H9 (cell line): ENCODE measurements around the gene HCST. TPM values are rescaled to one million over a fixed set of nuclear protein-coding genes. Genes with fewer than 3 reads are reported as not detected.
A peak's percentile ranks its signal among the peaks of the same experiment; 100 is the strongest.

Experiments used
- DNase-seq: peaks from one replicate; pipeline ENCODE4 v3.0.0-alpha.2; 2017
- H2AFZ ChIP-seq: one replicate; pipeline ENCODE4 v1.6.1; 2013; ENCODE audit warnings: mild to moderate bottlenecking, low read length, control low read depth, moderate library complexity
- H2AK5ac ChIP-seq: 2 replicates; pipeline ENCODE4 v1.6.1; 2013; ENCODE audit warnings: low read length, control low read depth, mixed read lengths; ENCODE audit not compliant: insufficient read length
- H2BK120ac ChIP-seq: one replicate; pipeline ENCODE4 v1.6.1; 2013; ENCODE audit warnings: low read depth, mild to moderate bottlenecking, low read length, control low read depth, inconsistent platforms; ENCODE audit not compliant: poor library complexity, severe bottlenecking
- H2BK12ac ChIP-seq: 2 replicates; pipeline ENCODE4 v1.6.1; 2013; ENCODE audit warnings: low read length, control low read depth, mixed read lengths, low read depth; ENCODE audit not compliant: insufficient read length
- H2BK15ac ChIP-seq: 2 replicates; pipeline ENCODE4 v1.6.1; 2013; ENCODE audit warnings: low read depth, low read length, control low read depth
- H2BK20ac ChIP-seq: one replicate; pipeline ENCODE4 v1.6.1; 2013; ENCODE audit warnings: low read depth, mild to moderate bottlenecking, low read length, control low read depth, inconsistent platforms; ENCODE audit not compliant: poor library complexity, severe bottlenecking
- H2BK5ac ChIP-seq: 2 replicates; pipeline ENCODE4 v1.6.1; 2013; ENCODE audit warnings: low read length, control low read depth, mixed read lengths; ENCODE audit not compliant: insufficient read length
- H3K14ac ChIP-seq: 2 replicates; pipeline ENCODE4 v1.6.1; 2013; ENCODE audit warnings: low read length, control low read depth; ENCODE audit not compliant: insufficient read depth
- H3K18ac ChIP-seq: 2 replicates; pipeline ENCODE4 v1.6.1; 2013; ENCODE audit warnings: low read depth, mild to moderate bottlenecking, mixed read lengths, low read length, control low read depth; ENCODE audit not compliant: insufficient read length
- H3K23ac ChIP-seq: 2 replicates; pipeline ENCODE4 v1.6.1; 2013; ENCODE audit warnings: low read length, control low read depth, mixed read lengths, low read depth; ENCODE audit not compliant: insufficient read length
- H3K23me2 ChIP-seq: 2 replicates; pipeline ENCODE4 v1.6.1; 2013; ENCODE audit warnings: low read depth, mild to moderate bottlenecking, mixed read lengths, low read length, control low read depth; ENCODE audit not compliant: insufficient read length, poor library complexity, severe bottlenecking
- H3K27ac ChIP-seq: 2 replicates; pipeline ENCODE4 v1.5.1; 2013; ENCODE audit warnings: low read length, control low read depth, mixed read lengths, low read depth; ENCODE audit not compliant: insufficient read length
- H3K27me3 ChIP-seq: 2 replicates; pipeline ENCODE4 v1.6.1; 2013; ENCODE audit warnings: low read length, control low read depth, inconsistent platforms; ENCODE audit not compliant: insufficient read depth
- H3K4ac ChIP-seq: 2 replicates; pipeline ENCODE4 v1.6.1; 2013; ENCODE audit warnings: low read depth, mild to moderate bottlenecking, control low read depth, inconsistent platforms, low read length, moderate library complexity
- H3K4me1 ChIP-seq: 2 replicates; pipeline ENCODE4 v1.6.1; 2013; ENCODE audit warnings: low read length, control low read depth, inconsistent platforms; ENCODE audit not compliant: insufficient read depth
- H3K4me2 ChIP-seq: 2 replicates; pipeline ENCODE4 v1.6.1; 2013; ENCODE audit warnings: low read length, control low read depth, mixed read lengths; ENCODE audit not compliant: insufficient read length, insufficient read depth
- H3K56ac ChIP-seq: 2 replicates; pipeline ENCODE4 v1.6.1; 2013; ENCODE audit warnings: low read depth, mild to moderate bottlenecking, mixed read lengths, low read length, control low read depth; ENCODE audit not compliant: insufficient read length
- H3K79me1 ChIP-seq: 2 replicates; pipeline ENCODE4 v1.6.1; 2013; ENCODE audit warnings: low read depth, mild to moderate bottlenecking, moderate library complexity, low read length, control low read depth, inconsistent platforms; ENCODE audit not compliant: insufficient read depth, poor library complexity, severe bottlenecking
- H3K79me2 ChIP-seq: 2 replicates; pipeline ENCODE4 v1.6.1; 2013; ENCODE audit warnings: low read length, control low read depth, inconsistent platforms; ENCODE audit not compliant: insufficient read depth
- H3K9ac ChIP-seq: 2 replicates; pipeline ENCODE4 v1.6.1; 2013; ENCODE audit warnings: low read length, control low read depth, mixed read lengths; ENCODE audit not compliant: insufficient read length; ENCODE audit errors: extremely low read depth
- H3K9me3 ChIP-seq: one replicate; pipeline ENCODE4 v1.6.1; 2013; ENCODE audit warnings: low read depth, low read length, inconsistent platforms; ENCODE audit not compliant: control insufficient read depth
- H3T11ph ChIP-seq: one replicate; pipeline ENCODE4 v1.6.1; 2013; ENCODE audit warnings: mild to moderate bottlenecking, low read length, control low read depth, inconsistent platforms
- H4K20me1 ChIP-seq: one replicate; pipeline ENCODE4 v1.6.1; 2013; ENCODE audit not compliant: control insufficient read depth, insufficient read length, insufficient read depth
- H4K5ac ChIP-seq: 2 replicates; pipeline ENCODE4 v1.6.1; 2013; ENCODE audit warnings: low read depth, mild to moderate bottlenecking, mixed read lengths, low read length, control low read depth; ENCODE audit not compliant: insufficient read length
- H4K8ac ChIP-seq: replicated peaks from 2 replicates; pipeline ENCODE4 v1.6.1; 2013; ENCODE audit warnings: low read length, control low read depth, mixed read lengths, low read depth; ENCODE audit not compliant: insufficient read length
- H4K91ac ChIP-seq: 2 replicates; pipeline ENCODE4 v1.6.1; 2013; ENCODE audit warnings: low read depth, mild to moderate bottlenecking, moderate library complexity, mixed read lengths, low read length, control low read depth; ENCODE audit not compliant: insufficient read length
- H3K27ac Mint-ChIP-seq, 3 experiments: 2 replicates in 2 of 3; 3 replicates in 1 of 3; pipeline ENCODE4 v1.8.0; 2020 to 2021; ENCODE audit warnings: mixed read lengths in 3 of 3, mild to moderate bottlenecking in 1 of 3, moderate library complexity in 1 of 3
- H3K27me3 Mint-ChIP-seq: 2 replicates; pipeline ENCODE4 v1.8.0; 2021; ENCODE audit warnings: low read depth, mild to moderate bottlenecking, moderate library complexity, mixed read lengths
- H3K36me3 Mint-ChIP-seq, 3 experiments: 2 replicates in 2 of 3; 3 replicates in 1 of 3; pipeline ENCODE4 v1.8.0; 2020 to 2021; ENCODE audit warnings: low read depth in 3 of 3, mixed read lengths in 3 of 3; ENCODE audit not compliant: insufficient read depth in 1 of 3
- H3K4me1 Mint-ChIP-seq, 2 experiments: 2 replicates each; pipeline ENCODE4 v1.8.0; 2020; ENCODE audit warnings: mixed read lengths in 2 of 2
- H3K4me3 Mint-ChIP-seq, 2 experiments: 2 replicates in 1 of 2; 3 replicates in 1 of 2; pipeline ENCODE4 v1.8.0; 2020 to 2021; ENCODE audit warnings: mild to moderate bottlenecking in 2 of 2, mixed read lengths in 2 of 2, moderate library complexity in 1 of 2
- H3K9me3 Mint-ChIP-seq, 2 experiments: 2 replicates in 1 of 2; 3 replicates in 1 of 2; pipeline ENCODE4 v1.8.0; 2020; ENCODE audit warnings: mild to moderate bottlenecking in 2 of 2, mixed read lengths in 2 of 2, moderate library complexity in 1 of 2
- CTCF ChIP-seq: fragments of 200-600 bp; sonication (generic); conservative IDR thresholded peaks from 3 replicates; pipeline ENCODE4 v1.8.0; 2021; ENCODE audit warnings: antibody characterized with exemption, mild to moderate bottlenecking
- WGBS: extraction: QIAGEN DNeasy Blood & Tissue Kit; methylation state at CpG from one replicate; pipeline ENCODE4 v1.1.7; 2013; ENCODE audit warnings: missing lambda C conversion rate, low lambda C conversion rate, mixed read lengths; ENCODE audit not compliant: insufficient read length; ENCODE audit errors: extremely low coverage; 5-methylcytosine and 5-hydroxymethylcytosine counted together
- total RNA-seq: library from RNA; stranded (reverse); gene quantifications from 2 replicates; pipeline ENCODE4 v1.2.1, GENCODE V29; 2021

The HCST gene
- total RNA-seq, 1 experiment from 2014 or later, result 0.68 TPM

DNA sequence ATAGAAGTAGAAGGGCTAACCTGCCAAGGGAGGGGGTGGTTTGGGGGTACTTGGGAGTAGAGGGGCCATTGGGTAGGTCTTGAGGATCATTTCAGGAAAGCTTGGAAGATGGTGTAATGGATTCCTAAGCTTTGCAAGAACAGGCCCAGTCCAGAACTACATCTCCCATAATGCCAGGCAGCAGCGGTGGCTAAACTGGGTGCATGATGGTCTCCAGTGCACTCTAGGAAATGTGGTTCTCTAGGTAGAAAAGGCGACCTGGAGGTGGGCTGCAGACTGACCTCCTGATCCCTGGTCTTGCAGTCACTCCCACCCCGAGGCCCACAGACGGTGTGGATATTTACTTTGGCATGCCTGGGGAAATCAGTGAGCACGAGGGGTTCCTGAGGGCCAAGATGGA lies 30.1 kb upstream of the HCST start:
- no peaks in the 10 kb centered on the region; a peak in 2 of 5 replicates for H3K9me3 Mint-ChIP-seq
- peaks cover 14% of the 10 kb centered on the region for H3K27me3 Mint-ChIP-seq
- Histone ChIP-seq H2BK20ac (no peak overlapping the region), H4K91ac (no peak overlapping the region), H3K27ac (no peak overlapping the region), H3K18ac (no peak overlapping the region), H3K27me3 (peaks cover 5% of the 10 kb centered on the region; the same call in 1 of the 2 replicates), H2BK120ac (no peak overlapping the region), H4K8ac (no peak overlapping the region), H3K9me3 (no peaks in the 10 kb centered on the region), H2BK5ac (no peak overlapping the region), H2BK15ac (no peak overlapping the region), H3K79me2 (no peaks in the 10 kb centered on the region), H2BK12ac (no peak overlapping the region), H3K23ac (no peak overlapping the region), H3K4me2 (no peak overlapping the region), H3K56ac (no peak overlapping the region), H4K20me1 (no peaks in the 10 kb centered on the region), H3T11ph (no peak overlapping the region), H2AK5ac (no peak overlapping the region), H4K5ac (no peak overlapping the region), H2AFZ (no peak overlapping the region), H3K9ac (no peak overlapping the region), H3K4me1 (peaks cover 8% of the 10 kb centered on the region; the same call in 1 of the 2 replicates), H3K4ac (no peak overlapping the region), H3K79me1 (no peaks in the 10 kb centered on the region), H3K23me2 (peaks cover 14% of the 10 kb centered on the region), H3K14ac (no peak overlapping the region)
- no peak overlapping the region for H3K27ac Mint-ChIP-seq
- peak overlapping the region in 1 of 2 experiments; percentile 16; a peak in 1 of 5 replicates for H3K4me3 Mint-ChIP-seq
- no peak for DNase-seq
- no CpG with 5 or more reads among the region's 5 CpGs for WGBS
- H3K36me3 Mint-ChIP-seq, result peaks cover 2 to 10% (median 5%) of the 10 kb centered on the region in 3 experiments; a peak in 6 of 7 replicates
- peaks cover 14 to 35% of the 10 kb centered on the region in 2 experiments for H3K4me1 Mint-ChIP-seq
- TF ChIP-seq CTCF, result no peak
